K562 (cell line): ENCODE results near the gene NPC1L1. TPM values are rescaled to one million over a fixed set of nuclear protein-coding genes. Genes with fewer than 3 reads are reported as not detected.
A peak's percentile ranks its signal among the peaks of the same experiment; 100 is the strongest.

Source experiments
- ATAC-seq: fragments of 200-7000 bp; cut with Tn5 transposase; 3 replicates; pipeline ENCODE4 v1.9.1; 2020; ENCODE audit warnings: moderate library complexity
- BruUV-seq: library from RNA; stranded (reverse); fragments of 400-500 nt; replicated peaks from 2 replicates; lab custom pipeline; 2021; lab: Mats Ljungman, UMichigan
- CTCF ChIA-PET: fragments of 300-600 bp; formaldehyde crosslinking; extraction: SDS; loops from one replicate; lab custom pipeline; 2021; ENCODE audit warnings: low intra/inter-chr PET ratio; lab: Yijun Ruan, JAX
- POLR2A ChIA-PET: fragments of 300-600, 350-650 bp; sonication (Branson Sonifier 250); formaldehyde crosslinking; extraction: SDS; loops from one replicate; lab custom pipeline; 2021; ENCODE audit warnings: antibody characterized with exemption, inconsistent platforms; lab: Yijun Ruan, JAX
- DNase-seq, 4 experiments: peaks; one replicate each; pipeline versions ENCODE4 v3.0.0 to v3.0.0-alpha.2; 2011 to 2018; ENCODE audit warnings: low spot score in 3 of 4, mixed read lengths in 3 of 4; ENCODE audit errors: extremely low read depth in 1 of 4
- FAIRE-seq: peaks from 2 replicates; lab custom pipeline; 2011; peaks lifted over from hg19 to GRCh38; lab: Jason Lieb, UNC
- H2AFZ ChIP-seq: 2 replicates; pipeline ENCODE4 v1.6.0; 2011; ENCODE audit warnings: low read depth, low read length, control low read depth, inconsistent platforms
- H3K27ac ChIP-seq: fragments of 200-600 bp; 3 replicates; pipeline ENCODE4 v1.8.0; 2011; ENCODE audit warnings: low read depth, mild to moderate bottlenecking, control low read depth, inconsistent platforms, low read length, moderate library complexity, mixed read lengths; ENCODE audit errors: extremely low read depth
- H3K27me3 ChIP-seq, 2 experiments: fragments of 300-600 bp in 1 of 2; 2 replicates in 1 of 2; 3 replicates in 1 of 2; pipeline versions ENCODE4 v1.6.0 to v1.8.0; 2011; ENCODE audit warnings: inconsistent platforms in 2 of 2, low read length in 2 of 2, mild to moderate bottlenecking in 1 of 2, mixed read lengths in 1 of 2, moderate library complexity in 1 of 2; ENCODE audit not compliant: control insufficient read depth in 2 of 2, insufficient read depth in 2 of 2
- H3K36me3 ChIP-seq: fragments of 300-600 bp; 3 replicates; pipeline ENCODE4 v1.8.0; 2011; ENCODE audit warnings: mild to moderate bottlenecking, low read length, inconsistent platforms; ENCODE audit not compliant: control insufficient read depth, insufficient read depth
- H3K4me1 ChIP-seq, 2 experiments: fragments of 200-600 bp in 1 of 2; replicated peaks in 1 of 2; 2 replicates in 1 of 2; 3 replicates in 1 of 2; pipeline versions ENCODE4 v1.5.1 to v1.8.0; 2011; ENCODE audit warnings: inconsistent platforms in 2 of 2, low read length in 2 of 2, mild to moderate bottlenecking in 1 of 2, mixed read lengths in 1 of 2, moderate library complexity in 1 of 2; ENCODE audit not compliant: control insufficient read depth in 2 of 2, insufficient read depth in 2 of 2
- H3K4me2 ChIP-seq: 2 replicates; pipeline ENCODE4 v1.6.1; 2011; ENCODE audit warnings: low read length, control low read depth, inconsistent platforms, mixed read lengths; ENCODE audit not compliant: insufficient read depth
- H3K4me3 ChIP-seq: fragments of 200-600 bp; sonication (generic), shearing (Covaris generic); 2 replicates; pipeline ENCODE4 v1.5.1; 2016; ENCODE audit warnings: control low read depth, inconsistent platforms
- H3K79me2 ChIP-seq: fragments of 200-600 bp; 3 replicates; pipeline ENCODE4 v1.8.0; 2011; ENCODE audit warnings: low read length, inconsistent platforms; ENCODE audit not compliant: control insufficient read depth, insufficient read depth
- H3K9ac ChIP-seq, 2 experiments: 2 replicates each; pipeline versions ENCODE4 v1.6.0 to v1.6.1; 2011; ENCODE audit warnings: low read depth in 2 of 2, low read length in 2 of 2, control low read depth in 1 of 2, inconsistent platforms in 1 of 2, mild to moderate bottlenecking in 1 of 2, mixed read lengths in 1 of 2; ENCODE audit not compliant: insufficient read depth in 1 of 2
- H3K9me1 ChIP-seq: one replicate; pipeline ENCODE4 v1.6.0; 2011; ENCODE audit warnings: inconsistent platforms, mild to moderate bottlenecking, low read length, moderate library complexity; ENCODE audit not compliant: control insufficient read depth, insufficient read depth
- H3K9me3 ChIP-seq: replicated peaks from 2 replicates; pipeline ENCODE4 v1.5.1; 2011; ENCODE audit warnings: low read depth, low read length, inconsistent platforms; ENCODE audit not compliant: control insufficient read depth, insufficient read depth
- H4K20me1 ChIP-seq: replicated peaks from 2 replicates; pipeline ENCODE4 v1.6.1; 2011; ENCODE audit warnings: low read length, inconsistent platforms, mixed read lengths; ENCODE audit not compliant: control insufficient read depth, insufficient read depth
- NCOA6 ChIP-seq: fragments of 450-650 bp; IDR thresholded peaks from 2 replicates; pipeline ENCODE4 v1.6.1; 2017; ENCODE audit warnings: mild to moderate bottlenecking
- POLR2G ChIP-seq: fragments of 200-400 bp; formaldehyde crosslinking; IDR thresholded peaks from 2 replicates; pipeline ENCODE4 v1.6.1; 2017; ENCODE audit warnings: low read depth, mild to moderate bottlenecking, antibody characterized with exemption, low read length, moderate library complexity
- RBFOX2 ChIP-seq: fragments of 200-400 bp; formaldehyde crosslinking; IDR thresholded peaks from 2 replicates; pipeline ENCODE4 v1.6.1; 2017; ENCODE audit warnings: low read depth, mild to moderate bottlenecking, low read length, moderate library complexity
- SMARCE1 ChIP-seq: fragments of 450-650 bp; IDR thresholded peaks from 2 replicates; pipeline ENCODE4 v1.7.1; 2016; ENCODE audit warnings: mild to moderate bottlenecking
- WGBS: fragments of 100-300 bp; shearing (Covaris generic); methylation state at CpG from one replicate; pipeline ENCODE4 v1.1.6; 2016; ENCODE audit warnings: low coverage, mixed read lengths; ENCODE audit not compliant: insufficient coverage; ENCODE audit errors: missing lambda C conversion rate; 5-methylcytosine and 5-hydroxymethylcytosine counted together
- in situ Hi-C: fragments of 300-500 bp; cut with MboI; formaldehyde crosslinking; loops from 4 replicates; pipeline ENCODE4 v1.15.0; 2018; ENCODE audit warnings: inconsistent platforms, mixed read lengths
- intact Hi-C: fragments of 100-400 bp; cut with micrococcal nuclease; formaldehyde crosslinking; loops from 2 replicates; pipeline ENCODE4 v1.14.2; 2022
- polyA plus RNA-seq, 8 experiments: library from polyadenylated mRNA; depleted of rRNA in 4 of 8; stranded (reverse) in 5 of 8; unstranded in 3 of 8; fragments of >200 nt; fragmentation: Nextera tagmentation in 2 of 8; fragmentation: Illumina TruSeq in 1 of 8; extraction: Ambion mirVana in 2 of 8; extraction: Trizol in 1 of 8; gene quantifications; 2 replicates each; pipeline versions ENCODE4 v1.2.1 to v1.2.3, GENCODE V29; 2011 to 2014; ENCODE audit warnings: inconsistent platforms in 1 of 8, missing spikeins in 1 of 8
- total RNA-seq, 7 experiments: library from RNA; depleted of rRNA in 6 of 7; stranded (reverse); fragments of >200 nt in 6 of 7; fragmentation: Illumina TruSeq in 2 of 7; extraction: Trizol in 2 of 7; gene quantifications; 2 replicates each; pipeline versions ENCODE4 v1.2.1 to v1.2.3, GENCODE V29; 2011 to 2021; ENCODE audit warnings: low replicate concordance in 1 of 7

Gene NPC1L1
- total and polyA plus RNA-seq, 9 of the 15 experiments (the other 6 are each of a cell fraction or from before 2014, with no cell fraction given): 0.01 to 0.18 (median 0.07) TPM; not detected in 4

DNA sequence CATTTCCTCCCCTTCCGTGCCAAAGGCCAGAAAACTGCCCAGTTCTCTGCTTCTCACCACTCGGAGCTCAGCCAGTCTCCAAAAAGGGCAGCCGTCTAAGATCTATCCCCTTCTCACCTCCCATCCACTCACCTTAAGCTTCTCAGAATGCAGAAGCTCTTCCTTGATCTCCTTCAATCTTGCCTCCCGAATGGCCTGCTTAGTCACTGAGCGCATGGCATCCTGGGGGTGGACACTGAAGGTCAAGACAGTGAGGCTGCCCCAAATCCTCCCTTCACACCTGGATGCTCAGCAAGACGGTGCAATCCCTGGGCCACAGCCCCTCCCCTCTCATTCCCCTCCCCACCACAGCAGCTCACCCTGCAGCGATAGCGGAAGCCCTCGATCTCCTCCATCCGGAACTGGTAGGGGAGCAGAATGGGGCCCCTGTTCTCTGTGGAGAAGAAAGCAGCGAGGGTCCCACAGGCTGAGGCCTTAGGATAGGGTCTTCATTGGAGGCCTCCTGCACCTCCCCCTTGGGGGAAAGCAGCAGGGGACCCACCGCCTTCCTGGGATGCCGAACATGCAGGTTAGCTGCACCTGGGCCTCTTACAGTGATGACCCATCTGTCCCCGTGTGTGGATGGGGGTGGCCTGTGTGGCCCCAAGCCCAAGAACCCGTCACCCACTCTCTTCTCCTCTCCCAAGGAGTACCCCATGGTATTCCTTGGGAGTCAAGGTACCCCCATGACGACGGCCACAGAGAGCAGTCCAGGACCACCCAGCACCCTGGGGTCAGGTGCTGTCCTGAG, 27.8 kb upstream of the NPC1L1 start:
- ChIA-PET CTCF (no interaction called here), POLR2A (interaction anchor here (1.2 to 1.4 kb wide), 3 partner anchors 9 to 313 kb away, joined by 3 to 7 read pairs (median 3); partner anchors contain the start of gene TMED4)
- Histone ChIP-seq H3K9me1 (peaks cover 10% of the 10 kb centered on the region), H3K36me3 (peaks cover 87% of the 10 kb centered on the region), H3K79me2 (peaks cover 57% of the 10 kb centered on the region), H2AFZ (no peak overlapping the region), H3K9me3 (no peaks in the 10 kb centered on the region), H3K27me3 (no peaks in the 10 kb centered on the region), H3K4me2 (no peak overlapping the region), H3K4me1 (peaks cover 46 to 50% of the 10 kb centered on the region in 2 experiments; a peak in 4 of 5 replicates), H4K20me1 (peaks cover 21% of the 10 kb centered on the region), H3K4me3 (no peak overlapping the region), H3K9ac (peak overlapping the region in 1 of 2 experiments; percentile 31; a peak in 1 of 4 replicates), H3K27ac (no peak overlapping the region)
- DNase-seq (peak in 2 of 4 experiments; percentile 7 to 12), FAIRE-seq (no peak), ATAC-seq (no peak)
- in situ Hi-C loops: no loop called here
- BruUV-seq: no TSS peak
- intact Hi-C loops: loop anchor here (5.0 kb wide), 3 partner anchors 72 to 327 kb away; no protein-coding TSS in a partner anchor
- no peak for TF ChIP-seq SMARCE1
- no peak for TF ChIP-seq NCOA6
- TF ChIP-seq POLR2G: peak; percentile 60
- TF ChIP-seq RBFOX2: peak; percentile 61; the same call in 1 of the 2 replicates
- 95% methylated on average over 17 of the region's 17 CpGs for WGBS
